Hematopoietic multipotent progenitor cell (in vitro differentiated cells): Measurements from ENCODE around the gene SGPL1. TPM values are rescaled to one million over a fixed set of nuclear protein-coding genes. Genes with fewer than 3 reads are reported as not detected.
"Not testable (repeated sequence)": the region's sequence is repeated elsewhere in the genome, so short reads cannot be mapped to it uniquely, and the experiment has no call there.

ENCODE experiments used
- DNase-seq, 3 donors: peaks; one replicate each; pipeline ENCODE4 v3.0.0-alpha.2; 2011 to 2015; ENCODE audit warnings: low read depth in 2 of 3, low spot score in 2 of 3
- small RNA-seq: library from RNA; depleted of rRNA; stranded (forward); fragments of <200 nt; gene quantifications from one replicate; pipeline ENCODE3, GENCODE V24; 2012
- total RNA-seq: library from RNA; depleted of rRNA; stranded (reverse); fragments of >200 nt; gene quantifications from one replicate; pipeline ENCODE4 v1.2.3, GENCODE V29; 2012

Gene SGPL1
- total RNA-seq, 1 donor: 15.6 TPM

DNA sequence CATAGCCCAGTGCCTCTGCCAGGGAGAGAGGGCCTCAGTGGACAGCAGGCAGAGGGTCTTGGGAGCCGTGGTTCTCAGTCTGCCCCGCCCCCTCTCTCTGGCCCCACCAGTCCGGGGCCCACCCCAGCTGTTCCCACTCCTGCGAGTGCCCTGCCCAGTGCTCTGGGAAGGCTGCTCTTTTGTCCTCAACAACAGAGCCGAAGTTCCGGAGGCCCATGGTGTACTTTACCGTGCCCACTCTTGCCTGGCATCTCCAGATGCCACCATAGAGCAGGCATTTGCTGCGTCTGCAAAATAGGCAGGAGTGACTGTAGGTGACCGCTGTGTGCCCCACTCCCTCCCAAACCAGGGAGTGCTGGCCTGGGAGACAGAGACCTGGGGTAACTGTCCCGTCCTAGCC, 101.9 kb downstream of the SGPL1 start:
- DNase-seq: no peak

DNA sequence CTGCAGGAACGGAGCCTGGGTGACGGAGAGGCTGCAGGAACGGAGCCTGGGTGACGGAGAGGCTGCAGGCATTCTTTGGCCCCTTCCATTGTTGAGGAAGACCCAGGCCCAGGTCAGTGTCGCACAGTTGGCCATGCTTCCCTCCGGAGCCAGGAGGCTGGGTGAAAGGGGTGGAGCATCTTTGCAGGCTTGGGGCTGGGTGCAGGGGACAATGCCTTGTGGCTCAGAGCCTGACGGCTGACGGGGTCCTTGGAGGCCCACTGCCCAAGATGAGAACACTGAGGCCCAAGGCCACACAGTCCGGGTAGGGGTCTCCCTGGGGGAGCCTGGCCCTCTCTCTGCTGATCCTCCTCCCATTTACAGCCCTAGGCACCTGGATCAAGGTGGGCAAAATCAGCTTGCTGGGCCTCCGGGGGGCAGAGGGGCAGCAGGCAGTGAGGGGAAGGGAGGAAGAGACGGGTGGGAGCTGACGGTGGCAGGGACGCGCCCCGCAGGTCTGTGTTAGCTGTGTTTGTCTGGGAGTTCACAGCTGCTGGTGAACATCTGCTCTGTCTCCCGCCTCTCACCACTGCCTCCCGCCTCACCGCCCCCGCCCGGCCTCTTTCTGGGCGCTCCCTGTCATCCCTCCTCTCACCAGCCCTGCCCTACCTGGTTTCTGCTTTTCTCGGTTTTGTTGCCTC, 103.2 kb downstream of the SGPL1 start:
- DNase-seq: no peak

DNA sequence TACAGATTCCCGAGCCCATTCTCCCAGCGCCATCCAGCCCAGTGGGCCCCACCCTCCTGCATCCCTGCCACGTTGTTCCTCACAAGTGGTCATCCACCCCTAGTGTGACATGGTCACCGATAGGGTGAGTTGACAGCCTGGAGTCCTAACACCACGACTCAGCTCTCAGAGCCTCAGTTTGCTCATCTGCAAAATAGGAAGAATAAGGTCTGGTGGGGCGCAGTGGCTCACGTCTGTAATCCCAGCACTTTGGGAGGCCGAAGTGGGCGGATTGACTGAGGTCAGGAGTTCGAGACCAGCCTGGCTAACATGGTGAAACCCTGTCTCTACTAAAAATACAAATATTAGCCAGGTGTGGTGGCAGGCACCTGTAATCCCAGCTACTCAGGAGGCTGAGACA, 104.2 kb downstream of the SGPL1 start:
- not testable (repeated sequence) for DNase-seq

DNA sequence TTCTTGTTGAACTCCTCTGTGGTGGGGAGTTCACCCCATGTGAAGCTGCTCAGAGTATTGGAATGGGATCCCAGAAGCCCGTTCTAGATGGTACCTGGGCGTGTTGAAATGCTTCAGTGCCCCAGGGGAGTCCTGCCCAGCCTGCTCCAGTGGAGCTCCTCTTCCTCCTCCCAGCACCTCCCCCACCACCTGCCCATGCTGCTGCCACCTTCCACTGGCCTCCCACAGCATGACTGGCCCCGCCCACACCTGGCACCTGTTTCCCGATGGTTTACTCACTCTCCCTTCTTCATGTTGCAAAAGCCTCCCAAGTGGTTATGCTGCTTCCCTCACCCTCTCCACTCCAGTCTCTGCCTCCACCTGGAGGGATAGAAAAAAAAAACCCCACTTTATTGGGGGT, 104.8 kb downstream of the SGPL1 start:
- DNase-seq: no peak

DNA sequence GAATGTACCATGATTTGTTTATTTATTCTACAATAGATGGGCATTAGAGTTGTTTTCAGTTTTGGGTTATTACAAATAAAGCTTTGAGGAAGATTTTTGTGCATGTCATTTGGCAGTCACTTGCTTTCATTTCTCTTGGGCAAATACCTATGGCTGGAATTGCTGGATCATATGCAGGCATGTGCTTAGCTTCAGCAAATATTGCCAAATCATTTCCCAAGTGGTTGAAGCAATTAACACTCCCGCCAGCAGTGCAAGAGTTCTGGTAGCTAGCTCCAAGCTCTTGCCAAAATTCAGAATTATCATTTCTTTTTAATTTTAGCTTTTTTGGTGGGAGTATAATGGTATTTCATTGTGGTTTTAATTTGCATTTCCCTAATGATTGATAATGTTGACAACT, 105.5 kb downstream of the SGPL1 start:
- no peak for DNase-seq

- DNase-seq: no peak
These were observed 107.9 kb downstream of the SGPL1 start for GRCh38 chr10:70923696-70924095.

DNA sequence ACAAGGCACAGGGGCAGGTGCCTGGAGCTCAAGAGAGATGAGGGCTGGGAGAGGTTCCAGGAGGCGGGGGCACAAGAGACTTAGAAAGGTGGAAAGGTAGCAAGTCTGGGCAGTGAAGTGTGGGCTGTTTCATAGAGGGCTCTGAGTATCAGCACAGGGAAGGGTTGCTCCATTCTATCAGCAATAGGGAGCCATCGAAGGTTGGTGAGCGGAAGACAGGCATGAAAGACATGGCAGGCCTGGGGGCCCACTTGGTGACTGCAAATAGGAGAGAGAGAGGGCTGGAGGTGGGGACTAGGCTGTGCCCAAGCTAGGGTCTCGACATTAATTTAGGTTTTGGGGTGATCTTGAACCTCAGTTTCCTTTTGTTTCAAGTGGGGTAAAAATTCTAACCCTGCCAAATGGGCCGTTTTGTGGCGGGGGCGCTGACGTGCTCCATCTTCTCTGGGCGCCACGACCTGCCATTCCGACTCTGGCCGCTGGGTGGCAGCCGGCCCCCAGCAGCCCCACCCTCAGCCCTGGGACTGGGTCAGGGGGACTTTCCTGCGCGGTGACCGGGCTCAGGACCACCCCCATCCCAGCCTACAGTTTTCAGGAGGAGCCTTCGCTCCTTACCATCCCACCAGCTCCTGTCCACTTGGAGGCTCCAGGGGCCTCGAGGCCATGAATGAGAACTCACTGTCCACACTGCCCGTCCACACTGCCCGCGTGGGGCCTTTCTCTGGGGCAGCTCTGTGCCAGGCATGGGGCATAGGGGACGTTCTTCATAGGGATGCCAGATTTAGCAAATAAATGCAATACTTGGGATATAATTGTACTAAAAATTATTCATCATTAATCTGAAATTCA, 109.9 kb downstream of the SGPL1 start:
- DNase-seq: peak; percentile 17 to 58 (median 41)

DNA sequence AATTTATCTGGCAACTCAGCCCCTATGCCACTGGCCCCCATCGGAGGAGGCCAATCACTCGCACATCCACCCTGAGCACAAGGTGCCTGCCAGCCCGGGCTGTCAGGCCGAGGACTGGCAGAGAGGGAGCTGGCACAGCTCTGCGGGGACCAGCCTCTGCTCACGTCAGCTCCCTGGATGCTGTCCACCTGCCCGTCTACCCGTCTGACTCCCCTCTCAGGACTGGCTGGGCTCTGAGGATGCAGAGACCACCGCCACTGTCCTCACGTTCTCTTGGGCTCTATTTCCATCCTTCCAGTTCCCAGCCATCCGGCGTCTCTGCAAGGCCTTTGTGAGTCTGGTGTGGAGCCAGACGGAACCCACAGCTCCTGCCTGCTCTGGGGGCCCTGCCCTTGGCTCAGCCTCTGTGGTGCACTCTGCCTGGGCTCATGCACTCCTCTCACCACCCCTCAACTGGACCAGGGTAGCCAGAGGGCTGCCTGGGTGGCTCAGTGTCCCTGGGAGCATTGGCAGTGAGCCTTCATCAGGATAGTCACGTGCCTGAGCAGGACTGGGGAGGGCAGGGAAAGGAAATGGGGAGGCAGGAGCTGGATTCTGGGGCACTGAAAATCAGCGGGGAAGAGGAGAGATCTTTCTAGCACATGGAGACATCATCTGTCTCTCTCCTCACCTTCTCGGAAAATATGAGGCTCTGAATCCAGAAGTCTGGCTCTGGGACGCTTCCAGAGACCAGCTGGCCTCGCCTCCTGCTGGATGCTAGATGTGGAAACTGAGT, 110.7 kb downstream of the SGPL1 start:
- DNase-seq: no peak

DNA sequence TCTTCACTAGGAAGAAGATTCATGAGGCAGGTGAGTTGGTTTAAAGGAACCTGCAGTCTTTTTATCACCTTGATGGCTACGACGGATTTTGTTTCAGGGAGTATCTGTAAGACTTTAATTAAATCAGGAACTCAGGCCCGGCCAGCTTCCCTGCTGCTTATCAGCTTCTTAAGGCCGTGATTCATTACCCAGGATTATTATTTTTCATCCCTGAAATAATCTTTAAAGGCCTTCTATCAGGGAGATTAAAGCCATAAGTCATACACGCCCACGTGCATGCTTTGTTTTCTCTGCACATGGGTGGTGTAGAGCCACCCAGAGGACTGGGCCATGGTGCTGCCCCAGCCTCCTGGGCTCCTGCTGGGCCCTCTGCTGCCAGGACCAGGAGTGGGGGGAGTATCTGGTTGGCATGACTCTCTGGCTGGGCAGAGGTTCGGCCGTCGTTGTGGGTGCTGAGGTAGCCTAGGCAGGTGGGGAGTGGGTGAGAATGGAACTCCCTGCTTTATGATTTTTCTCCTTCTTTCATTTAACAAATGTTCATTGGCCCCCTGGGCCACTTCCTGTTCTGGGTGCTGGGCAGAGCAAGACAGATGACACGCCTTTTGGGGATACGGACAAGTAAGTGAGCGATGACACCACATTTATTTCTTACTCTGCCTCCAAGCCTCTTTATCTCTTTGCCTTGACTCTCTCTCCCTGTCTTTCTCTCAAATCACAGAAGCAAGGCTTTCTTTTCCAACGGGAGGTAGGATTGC, 111.6 kb downstream of the SGPL1 start:
- DNase-seq: no peak

- DNase-seq: no peak
These were observed 112.4 kb downstream of the SGPL1 start for GRCh38 chr10:70928140-70928539.

- DNase-seq: no peak
These were observed 114.7 kb downstream of the SGPL1 start for GRCh38 chr10:70930263-70931000.

Small RNA genes lying within 50 kb of the gene (small RNA-seq; reads per million reads assigned to genes)
- not detected for gene RPS26P40

Other genes starting within 250 kb of the SGPL1 start
- 0.81 TPM for gene PRF1, start 213.2 kb upstream of the SGPL1 start, total RNA-seq
- 3.0 TPM for gene ADAMTS14, start 143.4 kb upstream of the SGPL1 start, total RNA-seq
- not detected for gene TBATA, start 30.6 kb upstream of the SGPL1 start, total RNA-seq
- 40.4 TPM for gene PCBD1, start 72.6 kb downstream of the SGPL1 start, total RNA-seq